HG03342 (cell line): ENCODE results near the gene CAMKMT.

Experiments used
- ATAC-seq: cut with Tn5 transposase; IDR thresholded peaks from one replicate; pipeline ENCODE4 v1.9.1; 2021; ENCODE audit warnings: mild to moderate bottlenecking, moderate library complexity; ENCODE audit not compliant: unreplicated experiment

Gene CAMKMT

GRCh38 chr2:44548221-44549098 lies 186.7 kb downstream of the CAMKMT start:
- no peak for ATAC-seq

GRCh38 chr2:44549099-44549471 lies 187.3 kb downstream of the CAMKMT start:
- ATAC-seq = no peak

DNA sequence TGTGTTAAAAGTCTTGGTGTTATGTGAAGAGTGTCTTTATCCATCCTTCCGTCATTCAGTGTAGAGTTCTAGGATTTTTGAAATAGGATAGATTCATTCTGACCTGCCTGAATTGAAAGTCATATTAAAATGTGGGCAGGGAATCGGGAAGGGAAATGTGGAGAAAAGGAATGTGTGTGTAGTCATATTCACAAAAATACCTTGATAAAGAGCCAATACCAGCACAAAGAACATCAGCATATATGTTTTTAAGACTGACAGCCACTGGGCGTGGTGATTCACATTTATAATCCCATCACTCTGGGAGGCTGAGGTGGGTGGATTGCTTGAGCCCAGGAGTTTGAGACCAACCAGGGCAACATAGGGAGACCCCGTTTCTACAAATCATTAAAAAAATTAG lies 188.1 kb downstream of the CAMKMT start:
- no peak for ATAC-seq

DNA sequence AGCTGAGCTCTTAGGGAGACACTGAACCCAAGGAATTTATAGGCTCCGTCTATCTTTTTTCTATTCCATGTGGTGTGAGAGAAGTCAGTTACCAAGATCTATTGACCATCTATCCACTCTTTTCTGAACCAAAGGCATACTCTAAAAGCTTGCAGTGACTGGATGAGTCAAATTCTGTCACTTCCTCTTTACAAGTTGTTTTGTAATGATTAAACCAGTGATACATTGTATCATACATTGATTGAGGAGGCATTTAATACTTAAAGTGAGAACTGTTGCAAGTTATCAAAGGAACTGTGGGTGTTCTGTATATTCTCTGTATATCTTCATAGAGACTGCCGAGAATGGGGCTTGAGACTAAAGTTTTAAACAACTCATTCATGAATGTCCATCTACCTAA lies 188.8 kb downstream of the CAMKMT start:
- peak; percentile 58 for ATAC-seq

DNA sequence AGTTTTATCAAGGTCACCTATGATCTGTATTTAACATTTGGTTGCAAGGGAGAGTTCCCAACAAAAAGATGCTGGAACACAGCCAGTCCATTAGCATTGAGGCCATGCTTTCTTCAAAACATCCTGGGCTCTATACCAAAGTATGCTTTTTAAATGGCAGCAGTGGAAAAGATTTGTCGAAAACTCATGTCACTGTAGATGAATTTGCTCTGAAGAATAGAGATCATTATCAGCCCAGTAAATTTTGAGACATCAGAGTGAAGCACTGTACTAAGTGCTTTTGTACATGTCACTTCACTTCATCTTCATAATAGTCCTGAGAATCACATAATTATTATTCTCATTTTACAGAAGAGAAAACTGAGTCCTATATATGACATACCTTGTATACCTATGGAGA lies 189.8 kb downstream of the CAMKMT start:
- no peak for ATAC-seq

GRCh38 chr2:44553456-44553855 lies 191.7 kb downstream of the CAMKMT start:
- no peak for ATAC-seq

GRCh38 chr2:44555700-44556099 lies 194.0 kb downstream of the CAMKMT start:
- no peak for ATAC-seq

GRCh38 chr2:44559108-44559507 lies 197.4 kb downstream of the CAMKMT start:
- ATAC-seq = no peak

DNA sequence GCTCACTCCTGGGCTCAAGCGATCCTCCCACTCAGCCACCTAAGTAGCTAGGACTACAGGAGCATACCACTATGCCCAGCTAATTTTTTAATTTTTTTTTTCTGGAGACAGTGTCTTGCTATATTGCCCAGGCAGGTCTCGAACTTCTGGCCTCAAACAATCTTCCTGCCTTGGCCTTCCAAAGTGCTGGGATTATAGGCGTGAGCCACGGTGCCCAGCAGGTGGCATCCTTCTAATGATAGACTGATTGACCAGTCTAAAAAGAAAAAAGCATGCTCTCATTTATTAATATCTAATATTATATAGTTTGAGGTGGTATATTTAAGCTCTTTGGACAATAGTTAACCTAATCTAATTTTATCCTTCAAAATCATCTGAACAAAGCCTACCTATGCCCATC lies 198.6 kb downstream of the CAMKMT start:
- no peak for ATAC-seq

DNA sequence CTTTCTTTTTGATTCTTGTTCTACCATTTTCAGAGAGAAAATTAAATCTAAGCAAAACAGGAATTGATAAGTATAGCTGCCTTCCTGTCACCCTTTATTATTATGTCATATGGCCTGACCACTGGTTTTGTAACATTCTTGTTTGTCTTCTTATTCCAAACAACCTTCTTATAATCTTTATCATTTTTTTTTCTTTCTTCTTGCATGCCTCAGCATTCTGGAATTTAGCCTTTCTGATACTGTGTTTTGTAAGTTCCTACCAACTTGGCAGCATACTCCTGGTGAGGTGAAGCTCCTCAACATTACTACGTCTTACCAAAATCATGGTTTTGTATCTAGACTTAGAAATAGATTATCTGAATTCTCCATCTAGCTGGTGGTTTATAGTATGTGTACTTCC lies 199.2 kb downstream of the CAMKMT start:
- no peak for ATAC-seq

- no peak for ATAC-seq
Observed at GRCh38 chr2:44562737-44563136, 201.0 kb downstream of the CAMKMT start.

DNA sequence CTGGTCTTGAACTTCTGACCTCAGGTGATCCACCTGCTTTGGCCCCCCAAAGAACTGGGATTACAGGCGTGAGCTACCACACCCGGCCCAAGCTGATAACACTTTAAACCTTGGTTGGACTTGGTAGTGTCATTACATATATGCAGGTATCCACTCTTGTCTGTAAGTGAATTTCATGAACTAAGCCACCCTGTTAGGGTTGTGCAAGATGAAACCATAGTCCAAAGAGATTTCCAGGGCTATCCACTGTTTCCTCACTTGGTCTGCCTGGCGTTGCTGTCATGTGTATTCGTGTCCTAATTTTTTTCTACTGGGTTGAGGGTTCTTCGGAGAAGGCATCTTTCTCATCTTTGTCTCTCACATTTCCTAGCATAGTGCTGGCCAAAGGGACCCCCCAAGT lies 203.0 kb downstream of the CAMKMT start:
- ATAC-seq = no peak

- no peak for ATAC-seq
Observed at GRCh38 chr2:44566059-44566458, 204.3 kb downstream of the CAMKMT start.

GRCh38 chr2:44569491-44569890 lies 207.7 kb downstream of the CAMKMT start:
- ATAC-seq = no peak

DNA sequence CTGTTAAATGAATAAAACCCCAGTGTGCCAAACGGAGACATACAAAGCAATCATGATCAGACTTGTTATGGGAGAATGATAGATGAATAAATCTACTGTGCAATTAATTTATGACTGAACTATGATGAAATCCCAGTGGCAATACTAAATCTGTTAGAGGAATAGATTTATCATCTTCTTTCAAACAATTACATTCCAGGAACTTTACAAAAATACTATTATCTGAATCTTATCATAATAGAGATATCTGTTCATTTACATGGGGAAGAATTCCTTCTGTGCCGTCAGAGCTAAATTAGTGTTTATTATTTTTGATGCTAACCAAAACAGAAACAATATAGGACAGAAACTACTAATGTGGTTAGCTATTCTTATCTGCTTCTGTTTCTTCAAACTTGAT lies 208.5 kb downstream of the CAMKMT start:
- no peak for ATAC-seq

GRCh38 chr2:44570777-44571176 lies 209.0 kb downstream of the CAMKMT start:
- ATAC-seq = no peak

- ATAC-seq = no peak
Observed at GRCh38 chr2:44572196-44572900, 210.6 kb downstream of the CAMKMT start.

GRCh38 chr2:44573996-44574395 lies 212.2 kb downstream of the CAMKMT start:
- ATAC-seq = no peak

- ATAC-seq = no peak
Observed at GRCh38 chr2:44578471-44579093, 216.8 kb downstream of the CAMKMT start.

DNA sequence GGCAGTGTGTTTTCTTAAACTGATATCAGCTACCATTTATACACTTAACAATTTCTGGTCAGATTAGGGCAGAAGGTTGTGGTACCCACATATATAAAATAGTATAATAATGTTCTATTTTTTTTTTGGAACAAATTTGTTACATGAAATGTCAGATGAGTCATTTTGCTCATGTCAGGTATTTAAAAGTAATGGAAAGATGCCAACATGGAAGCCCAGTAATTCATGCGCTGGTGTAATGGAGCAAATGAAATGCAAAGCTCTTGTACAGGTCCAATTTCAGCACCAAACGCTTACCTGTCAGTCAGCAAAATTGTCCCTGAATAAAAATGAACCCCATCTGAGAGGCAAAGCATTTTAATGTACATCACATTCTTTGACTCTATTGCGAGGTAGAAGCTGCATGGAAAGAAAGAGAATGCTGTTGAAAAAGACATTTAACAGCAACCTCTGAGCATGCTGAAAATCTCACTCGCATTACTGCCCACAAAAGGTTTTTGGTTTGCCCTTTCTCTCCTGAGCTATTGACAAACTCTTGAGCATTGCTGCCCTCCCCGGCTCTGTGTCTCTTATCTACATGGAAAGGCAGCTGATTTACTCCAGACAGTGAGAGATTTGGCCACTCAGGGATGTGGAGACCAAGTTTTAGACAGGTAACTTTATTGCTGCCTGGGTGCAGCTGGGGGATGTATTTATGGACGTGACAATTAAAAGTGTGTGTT lies 217.5 kb downstream of the CAMKMT start:
- ATAC-seq = no peak

DNA sequence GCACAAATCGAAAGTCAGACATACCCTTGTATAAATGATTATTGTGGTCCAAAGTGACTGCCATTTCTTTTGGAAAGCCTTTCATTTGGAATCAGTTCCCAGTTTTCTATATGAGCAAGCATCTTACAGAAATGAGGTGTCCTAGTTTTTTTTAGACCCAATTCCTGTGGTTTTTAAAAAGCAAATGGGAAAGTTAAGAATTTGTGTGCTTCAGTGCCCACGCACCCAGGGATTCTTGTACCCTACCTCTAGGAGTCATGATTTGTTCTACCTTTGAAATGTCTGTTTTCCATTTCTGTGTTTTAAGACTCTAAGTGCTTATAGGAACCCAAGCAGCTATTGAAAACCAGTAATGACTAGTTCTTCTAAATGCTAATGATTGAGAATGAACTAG lies 218.1 kb downstream of the CAMKMT start:
- no peak for ATAC-seq
